A549 (cell line): ENCODE measurements around the gene DPT.

ENCODE experiments used
- BHLHE40 ChIP-seq: IDR thresholded peaks from 2 replicates; pipeline ENCODE4 v1.6.1; 2012; ENCODE audit warnings: low read depth, low read length, inconsistent platforms
- CTCF ChIP-seq: fragments of >200 bp; sonication (Bioruptor Twin); formaldehyde crosslinking; IDR thresholded peaks from 3 replicates; pipeline ENCODE4 v1.5.1; 2016
- E2F6 ChIP-seq: IDR thresholded peaks from 2 replicates; pipeline ENCODE4 v1.6.1; 2012; ENCODE audit warnings: low read depth, borderline replicate concordance
- EHMT2 ChIP-seq: fragments of 200-600 bp; sonication (generic); IDR thresholded peaks from 2 replicates; pipeline ENCODE4 v1.6.1; 2016; ENCODE audit warnings: antibody characterized with exemption, low read depth, mild to moderate bottlenecking, moderate library complexity
- EP300 ChIP-seq, 2 experiments: fragments of >200 bp; sonication (Bioruptor Twin); formaldehyde crosslinking; IDR thresholded peaks; 2 replicates in 1 of 2; 3 replicates in 1 of 2; pipeline ENCODE4 v1.6.1; 2016 to 2017
- JUN ChIP-seq, 2 experiments: fragments of >200 bp; sonication (Bioruptor Twin); formaldehyde crosslinking; IDR thresholded peaks; 2 replicates in 1 of 2; 3 replicates in 1 of 2; pipeline ENCODE4 v1.6.1; 2016 to 2017
- NR3C1 ChIP-seq: fragments of >200 bp; sonication (Bioruptor Twin); formaldehyde crosslinking; IDR thresholded peaks from 3 replicates; pipeline ENCODE4 v1.6.1; 2017
- POLR2A ChIP-seq: IDR thresholded peaks from 2 replicates; pipeline ENCODE4 v1.6.1; 2012; ENCODE audit warnings: mild to moderate bottlenecking, low read length
- RAD21 ChIP-seq, 2 experiments: fragments of >200 bp in 1 of 2; sonication (Bioruptor Twin) in 1 of 2; formaldehyde crosslinking in 1 of 2; IDR thresholded peaks in 1 of 2; conservative IDR thresholded peaks in 1 of 2; 2 replicates in 1 of 2; 3 replicates in 1 of 2; pipeline ENCODE4 v1.6.1; 2012 to 2018; ENCODE audit warnings: inconsistent platforms in 1 of 2
- RFX5 ChIP-seq: fragments of 450-650 bp; IDR thresholded peaks from 2 replicates; pipeline ENCODE4 v1.7.1; 2014; ENCODE audit warnings: antibody characterized with exemption, mild to moderate bottlenecking, moderate library complexity
- TF ChIP-seq, protein P1 (sequence below): IDR thresholded peaks from 2 replicates; pipeline ENCODE4 v1.6.1; 2012
- TF ChIP-seq, protein P2 (sequence below): fragments of 200-600 bp; sonication (generic); IDR thresholded peaks from 2 replicates; pipeline ENCODE4 v1.6.1; 2016; ENCODE audit warnings: antibody characterized with exemption, mild to moderate bottlenecking, moderate library complexity

GRCh38 chr1:168673974-168674683, 54.9 kb downstream of the DPT start:
- TF ChIP-seq BHLHE40 (no peak), CTCF (no peak), JUN (IDR thresholded peaks at IDR 0.05) (no peak), POLR2A (no peak), RFX5 (no peak), NR3C1 (no peak), E2F6 (no peak), EP300 (IDR thresholded peaks at IDR 0.05) (no peak), RAD21 (conservative IDR thresholded peaks at IDR 0.05 in 1 of 2, IDR thresholded peaks at IDR 0.05 in 1 of 2) (no peak), EHMT2 (no peak)
- TF ChIP-seq, protein P1, sequence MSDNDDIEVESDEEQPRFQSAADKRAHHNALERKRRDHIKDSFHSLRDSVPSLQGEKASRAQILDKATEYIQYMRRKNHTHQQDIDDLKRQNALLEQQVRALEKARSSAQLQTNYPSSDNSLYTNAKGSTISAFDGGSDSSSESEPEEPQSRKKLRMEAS: no peak
- TF ChIP-seq, protein P2, sequence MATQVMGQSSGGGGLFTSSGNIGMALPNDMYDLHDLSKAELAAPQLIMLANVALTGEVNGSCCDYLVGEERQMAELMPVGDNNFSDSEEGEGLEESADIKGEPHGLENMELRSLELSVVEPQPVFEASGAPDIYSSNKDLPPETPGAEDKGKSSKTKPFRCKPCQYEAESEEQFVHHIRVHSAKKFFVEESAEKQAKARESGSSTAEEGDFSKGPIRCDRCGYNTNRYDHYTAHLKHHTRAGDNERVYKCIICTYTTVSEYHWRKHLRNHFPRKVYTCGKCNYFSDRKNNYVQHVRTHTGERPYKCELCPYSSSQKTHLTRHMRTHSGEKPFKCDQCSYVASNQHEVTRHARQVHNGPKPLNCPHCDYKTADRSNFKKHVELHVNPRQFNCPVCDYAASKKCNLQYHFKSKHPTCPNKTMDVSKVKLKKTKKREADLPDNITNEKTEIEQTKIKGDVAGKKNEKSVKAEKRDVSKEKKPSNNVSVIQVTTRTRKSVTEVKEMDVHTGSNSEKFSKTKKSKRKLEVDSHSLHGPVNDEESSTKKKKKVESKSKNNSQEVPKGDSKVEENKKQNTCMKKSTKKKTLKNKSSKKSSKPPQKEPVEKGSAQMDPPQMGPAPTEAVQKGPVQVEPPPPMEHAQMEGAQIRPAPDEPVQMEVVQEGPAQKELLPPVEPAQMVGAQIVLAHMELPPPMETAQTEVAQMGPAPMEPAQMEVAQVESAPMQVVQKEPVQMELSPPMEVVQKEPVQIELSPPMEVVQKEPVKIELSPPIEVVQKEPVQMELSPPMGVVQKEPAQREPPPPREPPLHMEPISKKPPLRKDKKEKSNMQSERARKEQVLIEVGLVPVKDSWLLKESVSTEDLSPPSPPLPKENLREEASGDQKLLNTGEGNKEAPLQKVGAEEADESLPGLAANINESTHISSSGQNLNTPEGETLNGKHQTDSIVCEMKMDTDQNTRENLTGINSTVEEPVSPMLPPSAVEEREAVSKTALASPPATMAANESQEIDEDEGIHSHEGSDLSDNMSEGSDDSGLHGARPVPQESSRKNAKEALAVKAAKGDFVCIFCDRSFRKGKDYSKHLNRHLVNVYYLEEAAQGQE: no peak
